ENCODE data around the gene PSMB7. TPM values are rescaled to one million over a fixed set of nuclear protein-coding genes. Genes with fewer than 3 reads are reported as not detected.

Gene PSMB7
- total RNA-seq, 3 donors from 2014 or later, result 157 to 206 (median 162) TPM

DNA sequence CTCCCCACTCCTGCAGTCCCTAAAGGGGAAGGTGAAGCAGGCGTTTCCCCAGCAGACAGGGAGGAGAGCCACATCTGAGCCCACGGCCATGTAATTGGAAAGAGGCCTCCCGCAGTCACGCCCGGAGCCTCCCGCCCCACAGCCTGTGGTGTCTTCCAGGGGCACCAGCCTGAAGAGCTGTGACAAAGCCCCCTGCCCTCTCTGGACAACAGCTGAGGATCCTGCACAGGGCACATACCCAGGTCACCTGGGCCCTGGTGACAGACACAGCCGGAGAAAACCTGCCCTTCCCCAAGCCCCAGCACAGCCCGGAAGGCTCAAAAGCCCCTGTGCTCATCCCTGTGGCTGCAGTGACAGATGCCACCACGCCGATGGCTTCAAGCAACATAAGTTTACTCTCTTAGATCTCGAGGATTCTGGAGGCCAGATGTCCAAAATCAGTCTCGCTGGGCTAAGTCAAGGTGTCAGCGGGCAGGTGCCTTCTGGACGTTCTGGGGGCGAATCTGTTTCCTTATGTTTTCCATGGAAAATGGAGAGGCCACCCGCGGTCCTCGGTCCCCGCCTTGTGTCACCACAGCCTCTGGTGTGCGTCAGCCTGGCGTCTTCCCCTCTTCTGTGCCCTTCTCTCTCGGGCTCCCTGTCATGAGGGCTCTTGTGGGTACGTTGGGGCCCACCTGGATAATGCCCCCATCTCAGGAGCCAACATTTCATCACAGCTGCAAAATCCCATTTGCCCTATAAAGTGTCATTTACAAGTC is 71.5 kb downstream of the PSMB7 start:
- Histone ChIP-seq H3K4me1 (no peaks in the 10 kb centered on the region), H3K27ac (peak overlapping the region; percentile 55 to 79), H3K9me3 (no peaks in the 10 kb centered on the region), H3K36me3 (peaks cover 8% of the 10 kb centered on the region), H3K4me3 (peak overlapping the region in 2 of 3 donors; percentile 10 to 46), H3K27me3 (no peaks in the 10 kb centered on the region)
- intact Hi-C loops (cut with DNase I; ENCODE audit: low total_unique reads), result loop anchor here (10.0 kb wide), 1 partner anchor 211 kb away; no protein-coding TSS in a partner anchor
- TF ChIP-seq POLR2AphosphoS5 (IDR thresholded peaks at IDR 0.05) (no peak), POLR2A (IDR thresholded peaks at IDR 0.05) (no peak)
- TF ChIP-seq, protein P1, sequence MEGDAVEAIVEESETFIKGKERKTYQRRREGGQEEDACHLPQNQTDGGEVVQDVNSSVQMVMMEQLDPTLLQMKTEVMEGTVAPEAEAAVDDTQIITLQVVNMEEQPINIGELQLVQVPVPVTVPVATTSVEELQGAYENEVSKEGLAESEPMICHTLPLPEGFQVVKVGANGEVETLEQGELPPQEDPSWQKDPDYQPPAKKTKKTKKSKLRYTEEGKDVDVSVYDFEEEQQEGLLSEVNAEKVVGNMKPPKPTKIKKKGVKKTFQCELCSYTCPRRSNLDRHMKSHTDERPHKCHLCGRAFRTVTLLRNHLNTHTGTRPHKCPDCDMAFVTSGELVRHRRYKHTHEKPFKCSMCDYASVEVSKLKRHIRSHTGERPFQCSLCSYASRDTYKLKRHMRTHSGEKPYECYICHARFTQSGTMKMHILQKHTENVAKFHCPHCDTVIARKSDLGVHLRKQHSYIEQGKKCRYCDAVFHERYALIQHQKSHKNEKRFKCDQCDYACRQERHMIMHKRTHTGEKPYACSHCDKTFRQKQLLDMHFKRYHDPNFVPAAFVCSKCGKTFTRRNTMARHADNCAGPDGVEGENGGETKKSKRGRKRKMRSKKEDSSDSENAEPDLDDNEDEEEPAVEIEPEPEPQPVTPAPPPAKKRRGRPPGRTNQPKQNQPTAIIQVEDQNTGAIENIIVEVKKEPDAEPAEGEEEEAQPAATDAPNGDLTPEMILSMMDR (IDR thresholded peaks at IDR 0.05), result no peak
- no peak for DNase-seq (ENCODE audit: low spot score in 2 of 2)

DNA sequence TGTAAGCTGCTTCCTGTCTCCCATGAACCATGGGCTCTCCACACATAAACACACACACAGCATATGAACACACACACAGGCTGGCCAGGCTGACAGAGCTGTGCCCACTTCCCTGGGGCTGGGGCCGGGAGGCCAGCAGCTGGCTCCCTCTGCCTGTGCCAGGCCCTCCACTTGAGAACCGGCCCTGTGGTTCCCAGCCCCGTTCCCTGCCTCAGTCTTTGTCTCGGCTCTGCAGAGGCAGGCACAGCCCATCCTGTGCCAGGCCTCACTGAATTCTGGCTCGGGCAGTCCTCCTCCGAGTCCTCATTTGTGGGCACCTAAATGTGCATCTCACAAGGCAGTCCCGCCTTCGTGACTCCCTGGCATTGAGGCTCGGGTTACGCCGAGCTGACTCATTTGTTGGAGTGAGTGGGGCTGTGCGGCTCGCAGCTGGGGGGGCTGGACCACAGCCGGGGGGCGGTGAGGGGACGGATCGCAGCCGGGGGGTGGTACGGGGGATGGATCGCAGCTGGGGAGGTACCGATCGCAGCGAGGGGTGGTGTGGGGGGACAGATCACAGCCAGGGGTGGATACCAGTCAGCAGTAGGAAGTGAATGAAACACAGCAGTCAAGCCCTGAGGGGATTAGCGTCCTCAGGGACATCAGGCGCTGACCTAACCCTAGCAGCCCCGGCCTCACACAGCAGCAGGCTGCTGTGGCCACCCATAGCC is 72.3 kb downstream of the PSMB7 start:
- TF ChIP-seq, protein P1 (IDR thresholded peaks at IDR 0.05), result no peak
- TF ChIP-seq POLR2AphosphoS5 (IDR thresholded peaks at IDR 0.05) (peak in 1 of 3 donors; percentile 13), POLR2A (IDR thresholded peaks at IDR 0.05) (no peak)
- peak in 1 of 2 donors; percentile 44 for DNase-seq (ENCODE audit: low spot score in 2 of 2)
- peaks cover 8% of the 10 kb centered on the region for H3K36me3 ChIP-seq
- H3K27me3 ChIP-seq, result no peaks in the 10 kb centered on the region
- intact Hi-C loops (cut with DNase I; ENCODE audit: low total_unique reads), result loop anchor here (10.0 kb wide), 1 partner anchor 212 kb away; no protein-coding TSS in a partner anchor
- H3K9me3 ChIP-seq, result no peaks in the 10 kb centered on the region
- H3K27ac ChIP-seq, result peak overlapping the region; percentile 55 to 79
- peak overlapping the region; percentile 10 to 46 (median 16) for H3K4me3 ChIP-seq
- no peaks in the 10 kb centered on the region for H3K4me1 ChIP-seq

DNA sequence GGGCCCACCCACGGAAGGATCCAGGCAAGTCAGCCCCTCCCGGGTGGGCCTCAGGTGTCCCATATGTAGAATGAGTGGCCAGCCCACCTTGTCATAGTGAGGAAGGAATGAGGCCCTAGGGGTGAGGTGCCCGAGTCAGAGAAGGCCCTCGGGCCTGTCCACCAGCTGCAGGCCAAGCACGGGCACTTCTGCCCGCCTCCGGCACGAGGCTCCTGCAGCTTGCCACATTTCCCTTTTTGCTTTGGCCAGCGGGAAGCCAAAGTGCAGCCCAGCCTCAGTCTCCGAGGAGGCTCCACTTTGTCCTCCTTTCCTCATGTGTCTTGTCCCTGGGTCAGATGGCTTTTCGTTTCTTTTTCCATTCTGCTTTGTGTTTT is 72.9 kb downstream of the PSMB7 start:
- no peak for DNase-seq (ENCODE audit: low spot score in 2 of 2)
- Histone ChIP-seq H3K36me3 (peaks cover 8% of the 10 kb centered on the region), H3K4me3 (no peak overlapping the region), H3K27ac (peak overlapping the region; percentile 55 to 79), H3K4me1 (no peaks in the 10 kb centered on the region), H3K27me3 (no peaks in the 10 kb centered on the region), H3K9me3 (peaks cover under 1 to 3% of the 10 kb centered on the region in 2 donors)
- intact Hi-C loops (cut with DNase I; ENCODE audit: low total_unique reads), result loop anchor here (10.0 kb wide), 1 partner anchor 212 kb away; no protein-coding TSS in a partner anchor
- TF ChIP-seq POLR2AphosphoS5 (IDR thresholded peaks at IDR 0.05) (no peak), POLR2A (IDR thresholded peaks at IDR 0.05) (no peak)
- TF ChIP-seq, protein P1 (IDR thresholded peaks at IDR 0.05), result no peak

DNA sequence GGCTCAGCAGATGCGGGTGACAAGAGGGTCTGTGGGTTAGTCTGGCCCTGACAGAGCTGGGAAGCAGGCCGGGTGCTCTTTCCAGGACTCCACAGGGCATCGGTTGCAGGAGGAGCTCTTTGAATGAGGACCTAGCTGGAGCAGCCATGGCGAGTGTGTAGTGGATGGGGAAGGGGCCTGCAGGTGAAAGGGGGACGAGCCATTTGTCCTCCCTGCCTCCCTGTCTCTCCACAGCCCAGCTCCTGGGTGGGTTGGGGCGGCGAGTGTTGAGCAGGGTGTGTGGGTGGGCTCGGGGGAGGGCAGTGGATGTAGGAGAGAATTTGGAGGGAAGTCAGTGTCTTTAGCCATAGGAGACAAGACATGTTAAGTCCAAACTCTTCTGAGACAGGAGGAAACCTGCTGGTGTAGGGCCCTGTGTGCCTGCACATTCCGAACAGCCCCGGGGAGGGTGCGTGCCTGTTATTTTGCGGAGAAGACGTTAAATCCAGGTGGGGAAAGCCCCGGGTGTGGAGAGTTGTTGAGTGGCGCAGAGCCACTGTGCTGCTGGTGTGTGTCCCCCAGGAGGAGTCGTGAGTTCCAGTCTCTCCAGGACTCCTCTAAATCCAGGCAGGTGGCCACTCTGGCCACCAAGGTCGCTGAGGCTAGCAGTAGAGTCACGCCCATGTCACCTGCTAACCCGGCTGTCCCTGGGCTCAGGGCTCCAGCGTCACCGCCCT is 73.6 kb downstream of the PSMB7 start:
- Histone ChIP-seq H3K27ac (peak overlapping the region in 1 of 2 donors; percentile 79), H3K27me3 (no peaks in the 10 kb centered on the region), H3K4me3 (no peak overlapping the region), H3K36me3 (peaks cover 8% of the 10 kb centered on the region), H3K9me3 (peaks cover 5 to 8% of the 10 kb centered on the region in 2 donors), H3K4me1 (no peaks in the 10 kb centered on the region)
- intact Hi-C loops (cut with DNase I; ENCODE audit: low total_unique reads), result loop anchor here (10.0 kb wide), 1 partner anchor 213 kb away; no protein-coding TSS in a partner anchor
- TF ChIP-seq POLR2AphosphoS5 (IDR thresholded peaks at IDR 0.05) (no peak), POLR2A (IDR thresholded peaks at IDR 0.05) (no peak)
- TF ChIP-seq, protein P1 (IDR thresholded peaks at IDR 0.05), result no peak
- DNase-seq (ENCODE audit: low spot score in 2 of 2), result no peak
